NCI-H2227 treated with DMSO at 0.1 percent for 48 hours (cell line): ENCODE measurements around the gene EIF3J.
"Not testable (repeated sequence)": the region's sequence is repeated elsewhere in the genome, so short reads cannot be mapped to it uniquely, and the experiment has no call there.

Experiments used
- DNase-seq: peaks from one replicate; lab custom pipeline; 2025; lab: John Stamatoyannopoulos, UW

Gene EIF3J

GRCh38 chr15:44536962-44537734, at the start of gene EIF3J:
Gene EIF3J (plus strand): TSS chr15:44537147. CDS start chr15:44537195, 48 bp downstream.
- DNase-seq = peak; percentile 93

GRCh38 chr15:44489464-44489863, 47.5 kb upstream of the EIF3J start:
- no peak for DNase-seq

- no peak for DNase-seq
Measured at GRCh38 chr15:44490622-44491021, 46.3 kb upstream of the EIF3J start.

- no peak for DNase-seq
Measured at GRCh38 chr15:44492040-44492439, 44.9 kb upstream of the EIF3J start.

GRCh38 chr15:44492672-44493071, 44.3 kb upstream of the EIF3J start:
- DNase-seq = no peak

GRCh38 chr15:44495562-44495961, 41.4 kb upstream of the EIF3J start:
- DNase-seq = no peak

- DNase-seq = no peak
Measured at GRCh38 chr15:44500555-44500954, 36.4 kb upstream of the EIF3J start.

- peak; percentile 10 for DNase-seq
Measured at GRCh38 chr15:44501768-44502366, 35.1 kb upstream of the EIF3J start.

GRCh38 chr15:44516436-44516835, 20.5 kb upstream of the EIF3J start:
- DNase-seq = no peak

- no peak for DNase-seq
Measured at GRCh38 chr15:44519537-44519936, 17.4 kb upstream of the EIF3J start.

GRCh38 chr15:44525018-44525417, 11.9 kb upstream of the EIF3J start:
- no peak for DNase-seq

- no peak for DNase-seq
Measured at GRCh38 chr15:44527241-44527640, 9.7 kb upstream of the EIF3J start.

- no peak for DNase-seq
Measured at GRCh38 chr15:44529864-44530604, 6.9 kb upstream of the EIF3J start.

- DNase-seq = no peak
Measured at GRCh38 chr15:44530653-44531052, 6.3 kb upstream of the EIF3J start.

GRCh38 chr15:44532275-44532674, 4.7 kb upstream of the EIF3J start:
- DNase-seq = not testable (repeated sequence)

- no peak for DNase-seq
Measured at GRCh38 chr15:44532689-44533088, 4.3 kb upstream of the EIF3J start.

- no peak for DNase-seq
Measured at GRCh38 chr15:44535092-44535491, 1.9 kb upstream of the EIF3J start.

GRCh38 chr15:44535523-44536301, 1.2 kb upstream of the EIF3J start:
- DNase-seq = no peak

GRCh38 chr15:44536302-44536961, 515 bp upstream of the EIF3J start:
- DNase-seq = peak; percentile 93

GRCh38 chr15:44537735-44538240, 841 bp downstream of the EIF3J start:
- no peak for DNase-seq

- DNase-seq = no peak
Measured at GRCh38 chr15:44541282-44541958, 4.5 kb downstream of the EIF3J start.
